Stimulated activated effector memory CD8-positive, alpha-beta T cell treated with anti-CD3 and anti-CD28 coated beads, Interleukin-12 subunit alpha, Interleukin-12 subunit beta, amount 100 ng/mL, for 72 hours (primary cell): ENCODE measurements around the gene SUMO3.

Experiments
- ATAC-seq: fragments of 150-1000 bp; cut with Tn5 transposase; 2 replicates; pipeline ENCODE4 v1.10.0; 2021
- DNase-seq, 2 donors: peaks; one replicate each; pipeline ENCODE4 v3.0.0; 2021 to 2022; ENCODE audit warnings: low spot score in 2 of 2
- H3K27ac Mint-ChIP-seq: one replicate; pipeline ENCODE4 v1.8.0; 2022; ENCODE audit warnings: mild to moderate bottlenecking, mixed read lengths
- H3K36me3 Mint-ChIP-seq: one replicate; pipeline ENCODE4 v1.8.0; 2022; ENCODE audit warnings: mild to moderate bottlenecking, mixed read lengths
- H3K4me1 Mint-ChIP-seq: one replicate; pipeline ENCODE4 v1.8.0; 2022; ENCODE audit warnings: mixed read lengths
- H3K4me3 Mint-ChIP-seq: one replicate; pipeline ENCODE4 v1.8.0; 2022; ENCODE audit warnings: mild to moderate bottlenecking, mixed read lengths
- H3K9me3 Mint-ChIP-seq: one replicate; pipeline ENCODE4 v1.8.0; 2022; ENCODE audit warnings: mixed read lengths

SUMO3 gene

GRCh38 chr21:44850905-44851657, 33.2 kb upstream of the SUMO3 start:
- peak overlapping the region; percentile 34 for H3K27ac Mint-ChIP-seq
- ATAC-seq = no peak
- H3K9me3 Mint-ChIP-seq = no peaks in the 10 kb centered on the region
- H3K4me3 Mint-ChIP-seq = no peak overlapping the region
- H3K36me3 Mint-ChIP-seq = peaks cover 81% of the 10 kb centered on the region
- H3K4me1 Mint-ChIP-seq = peaks cover 32% of the 10 kb centered on the region
- DNase-seq = no peak

DNA sequence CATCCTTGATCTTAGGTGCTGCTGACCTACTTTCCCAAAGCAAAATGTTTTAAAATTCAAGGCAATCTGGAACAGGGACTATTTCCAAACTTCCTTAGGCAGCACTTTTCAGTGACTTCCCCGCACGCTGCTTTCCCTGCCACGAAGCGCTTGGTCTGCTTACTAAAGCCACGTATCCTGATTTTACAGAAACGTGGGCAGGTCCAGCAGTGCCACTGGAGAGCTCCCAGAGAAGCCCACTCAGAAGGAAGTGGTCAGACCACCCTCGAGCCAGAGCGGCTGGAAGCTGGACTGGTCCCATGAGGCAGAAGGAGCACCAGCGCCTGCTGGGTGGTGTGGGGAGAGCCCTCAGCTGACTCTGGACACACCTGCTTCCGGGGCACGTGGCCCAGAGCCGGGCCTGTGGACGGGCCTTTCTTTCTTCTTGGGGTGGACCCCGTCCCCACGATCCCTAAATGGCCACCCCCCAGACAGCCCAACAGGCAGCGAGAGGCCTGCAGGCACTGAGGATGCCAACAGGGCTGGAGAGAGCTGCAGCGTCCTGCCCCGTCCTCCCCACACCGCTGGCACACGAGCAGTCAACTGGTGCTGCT, 32.4 kb upstream of the SUMO3 start:
- Mint-ChIP-seq H3K4me1 (peaks cover 31% of the 10 kb centered on the region), H3K36me3 (peaks cover 73% of the 10 kb centered on the region), H3K4me3 (no peak overlapping the region), H3K27ac (no peak overlapping the region), H3K9me3 (no peaks in the 10 kb centered on the region)
- DNase-seq (no peak), ATAC-seq (no peak)

- no peak overlapping the region for H3K4me3 Mint-ChIP-seq
Observed at GRCh38 chr21:44849616-44850130, 31.8 kb upstream of the SUMO3 start.

GRCh38 chr21:44848821-44849521, 31.1 kb upstream of the SUMO3 start:
- peaks cover 65% of the 10 kb centered on the region for H3K36me3 Mint-ChIP-seq
- DNase-seq = no peak
- H3K4me3 Mint-ChIP-seq = no peak overlapping the region
- H3K4me1 Mint-ChIP-seq = peaks cover 18% of the 10 kb centered on the region
- no peaks in the 10 kb centered on the region for H3K9me3 Mint-ChIP-seq
- ATAC-seq = no peak
- no peak overlapping the region for H3K27ac Mint-ChIP-seq

More at GRCh38 chr21:44849616-44850130, 31.8 kb upstream of the SUMO3 start:
- Mint-ChIP-seq H3K27ac (no peak overlapping the region), H3K9me3 (no peaks in the 10 kb centered on the region), H3K36me3 (peaks cover 67% of the 10 kb centered on the region), H3K4me1 (peaks cover 25% of the 10 kb centered on the region)
- DNase-seq (no peak), ATAC-seq (no peak)

DNA sequence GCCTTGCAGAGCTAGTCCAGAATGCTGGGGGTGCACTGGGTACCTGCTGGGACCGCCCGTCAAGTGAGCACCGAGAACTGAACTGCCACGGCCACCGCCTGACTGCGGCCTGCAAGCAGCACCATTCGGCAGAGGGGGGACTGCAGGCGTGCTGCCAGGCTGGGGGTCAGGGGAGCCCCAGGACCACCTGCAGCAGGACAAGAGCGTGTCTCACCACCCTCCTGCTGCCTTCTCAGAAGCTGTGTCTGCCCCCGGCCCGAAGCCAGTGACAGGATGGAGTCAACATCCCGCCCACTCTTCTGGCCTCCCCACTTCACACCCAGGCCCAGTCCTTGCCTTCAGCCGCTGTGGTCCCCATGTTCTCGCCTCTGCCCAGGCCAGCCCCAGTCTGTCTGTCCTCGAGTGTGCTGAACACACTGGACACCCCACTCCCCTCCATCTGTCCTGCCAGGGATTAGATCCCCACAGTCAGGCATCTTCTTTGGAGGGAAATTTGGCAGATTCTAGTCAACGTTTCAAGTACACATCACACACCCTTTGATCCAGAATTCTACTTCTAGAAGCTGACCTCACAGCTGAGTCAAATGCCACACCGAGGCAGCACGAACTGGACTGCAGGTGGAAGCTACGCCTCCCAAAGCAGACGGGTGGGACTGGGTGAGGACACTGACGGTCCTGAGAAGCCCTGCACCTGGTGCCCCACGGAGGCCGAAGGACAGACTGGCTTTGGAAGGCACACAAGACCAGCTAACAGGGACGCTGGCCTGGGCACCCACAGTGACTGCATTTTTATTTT, 29.6 kb upstream of the SUMO3 start:
- peaks cover 50% of the 10 kb centered on the region for H3K36me3 Mint-ChIP-seq
- H3K4me3 Mint-ChIP-seq = no peak overlapping the region

GRCh38 chr21:44846485-44847260, 28.8 kb upstream of the SUMO3 start:
- Mint-ChIP-seq H3K27ac (peak overlapping the region; percentile 74), H3K4me3 (peak overlapping the region; percentile 54), H3K9me3 (no peaks in the 10 kb centered on the region)

More for the DNA sequence above, 29.6 kb upstream of the SUMO3 start:
- peaks cover 10% of the 10 kb centered on the region for H3K4me1 Mint-ChIP-seq
- ATAC-seq = no peak
- no peak overlapping the region for H3K27ac Mint-ChIP-seq
- H3K9me3 Mint-ChIP-seq = no peaks in the 10 kb centered on the region
- no peak for DNase-seq

DNA sequence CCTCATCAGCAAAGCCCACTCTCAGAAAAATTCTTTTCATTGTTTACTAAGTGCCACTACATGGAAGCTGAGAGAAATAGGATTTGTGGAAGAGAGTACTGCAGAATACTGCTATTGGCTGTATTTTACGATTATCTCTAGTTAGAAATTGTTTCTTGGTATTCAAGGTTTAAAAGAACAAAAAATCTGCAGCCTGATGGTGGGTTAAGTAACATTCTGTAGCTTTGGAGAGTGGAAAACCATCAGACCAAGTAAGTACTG, 28.3 kb upstream of the SUMO3 start:
- Mint-ChIP-seq H3K9me3 (no peaks in the 10 kb centered on the region), H3K4me1 (peaks cover 10% of the 10 kb centered on the region), H3K27ac (peak overlapping the region; percentile 74), H3K36me3 (peaks cover 37% of the 10 kb centered on the region), H3K4me3 (peak overlapping the region; percentile 54)
- no peak for ATAC-seq
- DNase-seq = no peak

More at GRCh38 chr21:44846485-44847260, 28.8 kb upstream of the SUMO3 start:
- peak; percentile 8 for ATAC-seq
- peaks cover 10% of the 10 kb centered on the region for H3K4me1 Mint-ChIP-seq
- DNase-seq = no peak
- H3K36me3 Mint-ChIP-seq = peaks cover 42% of the 10 kb centered on the region

GRCh38 chr21:44845418-44846223, 27.8 kb upstream of the SUMO3 start:
- peak overlapping the region; percentile 74 for H3K27ac Mint-ChIP-seq
- H3K36me3 Mint-ChIP-seq = peaks cover 32% of the 10 kb centered on the region
- ATAC-seq (peak; percentile 81), DNase-seq (peak; percentile 42 to 72)
- no peaks in the 10 kb centered on the region for H3K9me3 Mint-ChIP-seq
- peak overlapping the region; percentile 54 for H3K4me3 Mint-ChIP-seq
- H3K4me1 Mint-ChIP-seq = peaks cover 10% of the 10 kb centered on the region

- Mint-ChIP-seq H3K4me1 (peaks cover 10% of the 10 kb centered on the region), H3K9me3 (no peaks in the 10 kb centered on the region), H3K4me3 (peak overlapping the region; percentile 6), H3K27ac (no peak overlapping the region), H3K36me3 (peaks cover 18% of the 10 kb centered on the region)
- ATAC-seq (no peak), DNase-seq (no peak)
Observed at GRCh38 chr21:44844256-44844655, 26.4 kb upstream of the SUMO3 start.

DNA sequence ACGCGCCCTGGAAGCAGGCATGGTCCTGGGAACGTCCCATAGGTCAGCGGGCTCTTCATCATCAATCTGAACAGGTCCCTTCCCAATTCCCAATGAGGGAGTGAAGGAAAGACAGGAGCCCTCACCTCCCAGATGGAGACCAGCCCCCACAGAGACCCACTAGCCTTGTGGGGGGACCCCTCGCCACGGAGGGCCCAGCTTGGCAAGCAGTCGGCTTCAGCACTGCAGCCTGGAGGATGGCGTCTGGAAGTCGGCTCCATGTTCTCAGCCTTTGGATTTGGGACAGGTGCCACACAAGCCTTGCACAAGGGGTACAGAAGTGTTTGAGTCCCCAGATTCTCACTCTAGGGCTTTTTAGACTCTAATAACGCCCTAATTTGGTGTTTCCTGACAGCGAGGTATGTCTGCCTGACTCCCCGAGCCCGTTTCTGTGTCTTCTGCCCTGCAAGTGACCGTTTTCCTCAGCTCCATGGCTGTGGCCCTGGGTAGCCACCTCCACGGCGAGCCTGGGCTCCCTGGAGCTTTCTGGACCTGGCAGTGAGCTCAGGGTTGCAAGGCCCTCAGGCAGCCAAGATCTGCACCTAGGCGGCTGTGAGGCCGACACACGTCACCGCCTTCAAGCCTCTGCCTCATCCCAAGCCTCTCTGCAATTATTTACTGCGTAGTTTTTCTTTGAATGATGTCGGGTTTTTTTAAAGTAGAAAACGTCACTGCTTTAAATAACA, 25.0 kb upstream of the SUMO3 start:
- ATAC-seq (no peak), DNase-seq (no peak)
- no peak overlapping the region for H3K4me3 Mint-ChIP-seq
- H3K27ac Mint-ChIP-seq = no peak overlapping the region
- H3K36me3 Mint-ChIP-seq = peaks cover 6% of the 10 kb centered on the region
- H3K4me1 Mint-ChIP-seq = peaks cover 10% of the 10 kb centered on the region
- no peaks in the 10 kb centered on the region for H3K9me3 Mint-ChIP-seq

GRCh38 chr21:44842087-44842486, 24.2 kb upstream of the SUMO3 start:
- DNase-seq (no peak), ATAC-seq (no peak)
- Mint-ChIP-seq H3K27ac (no peak overlapping the region), H3K4me3 (no peak overlapping the region), H3K36me3 (peaks cover 6% of the 10 kb centered on the region), H3K9me3 (no peaks in the 10 kb centered on the region), H3K4me1 (peaks cover 10% of the 10 kb centered on the region)

DNA sequence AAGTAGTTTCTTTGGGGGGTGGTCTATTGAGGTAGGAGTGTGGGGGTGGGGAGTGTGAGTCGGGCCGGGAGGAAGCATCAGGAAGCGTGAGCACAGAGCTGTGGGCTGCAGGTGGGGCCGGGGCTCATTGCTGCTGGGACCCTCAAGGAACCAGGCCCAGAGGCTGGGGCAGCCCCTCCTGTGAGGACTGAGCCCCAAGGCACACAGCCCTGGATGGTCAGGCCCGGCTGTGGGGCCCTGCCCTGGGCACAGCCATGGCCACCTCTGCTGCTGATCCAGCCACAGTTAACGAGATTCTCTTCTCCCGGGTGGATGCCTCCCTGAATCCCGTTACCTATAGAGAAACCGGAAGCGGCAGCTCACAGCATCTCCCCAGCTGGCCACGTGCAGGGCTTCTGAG, 22.9 kb upstream of the SUMO3 start:
- ATAC-seq = no peak
- no peak for DNase-seq
- no peak overlapping the region for H3K27ac Mint-ChIP-seq

GRCh38 chr21:44838951-44839350, 21.1 kb upstream of the SUMO3 start:
- no peaks in the 10 kb centered on the region for H3K36me3 Mint-ChIP-seq
- no peak overlapping the region for H3K27ac Mint-ChIP-seq
- H3K4me3 Mint-ChIP-seq = no peak overlapping the region

More for the DNA sequence above, 22.9 kb upstream of the SUMO3 start:
- H3K36me3 Mint-ChIP-seq = peaks cover 6% of the 10 kb centered on the region
- no peak overlapping the region for H3K4me3 Mint-ChIP-seq
- H3K9me3 Mint-ChIP-seq = no peaks in the 10 kb centered on the region
- H3K4me1 Mint-ChIP-seq = no peaks in the 10 kb centered on the region

More at GRCh38 chr21:44838951-44839350, 21.1 kb upstream of the SUMO3 start:
- DNase-seq (no peak), ATAC-seq (no peak)
- Mint-ChIP-seq H3K9me3 (no peaks in the 10 kb centered on the region), H3K4me1 (no peaks in the 10 kb centered on the region)
